Osteoblast (primary cell): Measurements from ENCODE around the gene S100A5. TPM values are rescaled to one million over a fixed set of nuclear protein-coding genes. Genes with fewer than 3 reads are reported as not detected.

Experiments used
- DNase-seq: peaks from one replicate; pipeline ENCODE4 v3.0.0; 2011; ENCODE audit warnings: low spot score, mixed read lengths; ENCODE audit not compliant: insufficient read length; ENCODE audit errors: missing footprints
- H2AFZ ChIP-seq: 2 replicates; pipeline ENCODE4 v1.6.0; 2011; ENCODE audit warnings: mild to moderate bottlenecking, low read length
- H3K27ac ChIP-seq: 2 replicates; pipeline ENCODE4 v1.5.1; 2011; ENCODE audit warnings: mild to moderate bottlenecking, low read depth, low read length, moderate library complexity
- H3K27me3 ChIP-seq: 2 replicates; pipeline ENCODE4 v1.6.0; 2012; ENCODE audit warnings: mild to moderate bottlenecking, control low read depth, inconsistent platforms, low read length, moderate library complexity; ENCODE audit not compliant: insufficient read depth
- H3K36me3 ChIP-seq: 2 replicates; pipeline ENCODE4 v1.5.1; 2011; ENCODE audit warnings: mild to moderate bottlenecking, low read length, control low read depth, moderate library complexity; ENCODE audit not compliant: insufficient read depth
- H3K4me1 ChIP-seq: 2 replicates; pipeline ENCODE4 v1.5.1; 2011; ENCODE audit warnings: mild to moderate bottlenecking, low read length, control low read depth, moderate library complexity; ENCODE audit not compliant: insufficient read depth
- H3K4me2 ChIP-seq: 2 replicates; pipeline ENCODE4 v1.6.0; 2011; ENCODE audit warnings: mild to moderate bottlenecking, low read length; ENCODE audit not compliant: insufficient read depth
- H3K4me3 ChIP-seq: fragments of 200-600 bp; sonication (generic); 3 replicates; pipeline ENCODE4 v1.5.1; 2012; ENCODE audit warnings: mild to moderate bottlenecking, low read length, inconsistent platforms; ENCODE audit not compliant: insufficient read depth
- H3K79me2 ChIP-seq: 2 replicates; pipeline ENCODE4 v1.6.0; 2012; ENCODE audit warnings: mild to moderate bottlenecking, low read length, control low read depth, inconsistent platforms; ENCODE audit not compliant: insufficient read depth
- H3K9me3 ChIP-seq: 2 replicates; pipeline ENCODE4 v1.5.1; 2011; ENCODE audit warnings: low read depth, low read length, control low read depth
- H4K20me1 ChIP-seq: 2 replicates; pipeline ENCODE4 v1.6.0; 2012; ENCODE audit warnings: mild to moderate bottlenecking, low read length, control low read depth; ENCODE audit not compliant: insufficient read depth
- total RNA-seq: library from RNA; depleted of rRNA; stranded (reverse); fragments of >200 nt; gene quantifications from 2 replicates; pipeline ENCODE4 v1.2.3, GENCODE V29; 2012
- TF ChIP-seq, protein P1 (sequence below): IDR thresholded peaks from 2 replicates; pipeline ENCODE4 v1.5.1; 2011; ENCODE audit warnings: mild to moderate bottlenecking, low read depth, low read length, moderate library complexity; ENCODE audit errors: extremely low read depth

S100A5 gene
- total RNA-seq, 1 donor, result not detected

DNA sequence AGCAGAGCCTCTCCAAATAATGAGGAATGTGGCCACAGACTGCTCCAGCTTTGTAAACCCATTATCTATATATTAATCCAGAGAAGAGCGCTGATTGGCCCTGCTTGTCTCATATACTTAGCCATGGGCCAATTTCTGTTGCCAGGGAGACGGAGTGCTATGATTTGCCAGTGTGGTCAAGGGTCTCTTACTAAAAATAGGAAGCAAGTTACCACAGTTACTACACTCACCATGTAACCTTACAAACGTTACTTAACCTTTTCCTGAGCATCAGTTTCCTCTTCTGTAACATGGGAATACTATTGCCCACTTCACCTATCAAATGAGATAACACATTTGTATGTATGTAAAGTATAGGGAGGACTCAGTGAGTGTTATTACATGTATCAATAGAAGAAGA, 32.6 kb upstream of the S100A5 start:
- Histone ChIP-seq H3K4me2 (peak overlapping the region; percentile 80), H3K27me3 (no peaks in the 10 kb centered on the region), H3K79me2 (no peaks in the 10 kb centered on the region), H3K4me3 (no peak overlapping the region), H4K20me1 (no peaks in the 10 kb centered on the region), H3K27ac (peak overlapping the region; percentile 85), H3K36me3 (no peaks in the 10 kb centered on the region), H3K4me1 (peaks cover 33% of the 10 kb centered on the region), H2AFZ (peak overlapping the region; percentile 45), H3K9me3 (no peaks in the 10 kb centered on the region)
- TF ChIP-seq, protein P1, sequence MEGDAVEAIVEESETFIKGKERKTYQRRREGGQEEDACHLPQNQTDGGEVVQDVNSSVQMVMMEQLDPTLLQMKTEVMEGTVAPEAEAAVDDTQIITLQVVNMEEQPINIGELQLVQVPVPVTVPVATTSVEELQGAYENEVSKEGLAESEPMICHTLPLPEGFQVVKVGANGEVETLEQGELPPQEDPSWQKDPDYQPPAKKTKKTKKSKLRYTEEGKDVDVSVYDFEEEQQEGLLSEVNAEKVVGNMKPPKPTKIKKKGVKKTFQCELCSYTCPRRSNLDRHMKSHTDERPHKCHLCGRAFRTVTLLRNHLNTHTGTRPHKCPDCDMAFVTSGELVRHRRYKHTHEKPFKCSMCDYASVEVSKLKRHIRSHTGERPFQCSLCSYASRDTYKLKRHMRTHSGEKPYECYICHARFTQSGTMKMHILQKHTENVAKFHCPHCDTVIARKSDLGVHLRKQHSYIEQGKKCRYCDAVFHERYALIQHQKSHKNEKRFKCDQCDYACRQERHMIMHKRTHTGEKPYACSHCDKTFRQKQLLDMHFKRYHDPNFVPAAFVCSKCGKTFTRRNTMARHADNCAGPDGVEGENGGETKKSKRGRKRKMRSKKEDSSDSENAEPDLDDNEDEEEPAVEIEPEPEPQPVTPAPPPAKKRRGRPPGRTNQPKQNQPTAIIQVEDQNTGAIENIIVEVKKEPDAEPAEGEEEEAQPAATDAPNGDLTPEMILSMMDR, result no peak
- peak; percentile 74 for DNase-seq

DNA sequence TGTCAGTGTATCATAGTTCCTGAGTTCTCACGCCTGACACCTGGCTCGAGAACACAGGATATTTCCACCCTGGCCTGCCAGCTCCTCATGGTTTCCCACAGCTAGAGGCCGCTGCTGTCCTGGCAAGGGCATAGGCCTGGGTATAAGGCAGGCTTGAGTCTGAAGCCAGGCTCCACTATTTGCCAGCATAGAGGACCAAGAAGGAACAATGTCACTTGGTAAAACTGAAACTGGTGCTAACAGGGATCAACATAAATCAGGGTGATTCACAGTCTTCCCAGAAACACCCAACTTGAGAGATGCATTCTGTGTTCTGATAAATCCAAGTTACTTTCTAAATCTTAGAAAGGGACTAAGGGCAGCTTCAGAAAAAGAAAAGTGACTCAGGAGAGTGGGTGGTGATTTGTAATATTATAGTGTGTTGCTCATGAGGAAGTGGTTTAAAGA, 31.9 kb upstream of the S100A5 start:
- TF ChIP-seq, protein P1, result peak; percentile 98
- Histone ChIP-seq H3K27ac (peak overlapping the region; percentile 85), H3K4me3 (peak overlapping the region; percentile 51)

DNA sequence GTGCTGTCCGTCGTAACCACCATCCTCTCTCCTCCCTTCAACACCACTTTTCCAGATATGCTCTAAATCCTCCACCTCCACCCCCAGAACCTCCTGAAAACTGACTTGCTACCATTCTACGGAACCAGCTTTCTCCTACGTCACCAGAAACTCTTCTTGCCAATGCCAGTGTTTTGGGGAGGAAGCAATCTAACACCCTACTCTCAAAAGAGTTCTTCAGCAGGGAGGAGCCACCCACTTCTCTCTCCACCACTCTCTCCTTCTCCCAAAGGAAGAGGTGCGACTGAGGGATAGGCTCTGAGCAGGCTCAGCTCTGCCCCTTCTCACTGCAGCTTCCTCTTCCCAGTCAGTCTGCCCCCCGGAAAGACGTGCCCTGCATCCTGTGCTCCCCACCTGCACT, 31.0 kb upstream of the S100A5 start:
- Histone ChIP-seq H3K27me3 (no peaks in the 10 kb centered on the region), H3K36me3 (no peaks in the 10 kb centered on the region), H3K4me1 (peaks cover 41% of the 10 kb centered on the region), H4K20me1 (no peaks in the 10 kb centered on the region), H3K79me2 (no peaks in the 10 kb centered on the region), H3K27ac (peak overlapping the region; percentile 85), H3K9me3 (no peaks in the 10 kb centered on the region), H3K4me2 (peak overlapping the region; percentile 80), H2AFZ (peak overlapping the region; percentile 62), H3K4me3 (no peak overlapping the region)
- DNase-seq, result no peak
- TF ChIP-seq, protein P1, result no peak

More for the DNA sequence above, 31.9 kb upstream of the S100A5 start:
- Histone ChIP-seq H2AFZ (peak overlapping the region; percentile 58), H3K4me2 (peak overlapping the region; percentile 80), H3K9me3 (no peaks in the 10 kb centered on the region), H3K4me1 (peaks cover 33% of the 10 kb centered on the region), H4K20me1 (no peaks in the 10 kb centered on the region), H3K27me3 (no peaks in the 10 kb centered on the region), H3K79me2 (no peaks in the 10 kb centered on the region), H3K36me3 (no peaks in the 10 kb centered on the region)
- DNase-seq, result peak; percentile 96

DNA sequence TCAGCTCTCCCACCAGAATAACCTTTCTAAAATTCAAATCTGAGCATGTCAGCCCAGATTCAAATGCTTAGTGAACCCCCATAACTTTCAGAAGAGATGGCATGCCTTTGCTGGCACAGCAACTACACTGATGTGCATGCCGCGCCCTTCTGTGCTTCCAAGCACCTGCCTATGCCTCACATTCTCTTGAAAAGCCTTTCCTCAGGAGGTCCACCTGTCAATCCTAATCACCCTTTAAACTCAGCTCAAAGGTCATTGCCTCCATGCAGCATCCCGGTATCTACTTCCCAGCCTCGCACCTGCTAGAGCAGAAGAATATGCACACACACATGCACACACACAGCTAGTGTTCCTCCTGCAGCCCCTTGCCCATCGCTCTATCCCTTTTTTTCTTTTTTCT, 30.1 kb upstream of the S100A5 start:
- H3K79me2 ChIP-seq, result no peaks in the 10 kb centered on the region
- no peaks in the 10 kb centered on the region for H3K36me3 ChIP-seq
- no peak for DNase-seq
- no peaks in the 10 kb centered on the region for H4K20me1 ChIP-seq
- H3K9me3 ChIP-seq, result no peaks in the 10 kb centered on the region
- H3K4me2 ChIP-seq, result no peak overlapping the region
- peaks cover 49% of the 10 kb centered on the region for H3K4me1 ChIP-seq
- H3K27ac ChIP-seq, result no peak overlapping the region
- H3K27me3 ChIP-seq, result no peaks in the 10 kb centered on the region
- no peak overlapping the region for H2AFZ ChIP-seq
- H3K4me3 ChIP-seq, result no peak overlapping the region
- TF ChIP-seq, protein P1, result no peak
